Sigmoid colon (tissue), 4 donors: ENCODE results near the gene WNT9A.

ENCODE experiments used
- POLR2A ChIP-seq, 2 donors: fragments of 450-650 bp; IDR thresholded peaks; one replicate each; pipeline ENCODE4 v1.6.1; 2016; ENCODE audit warnings: antibody characterized with exemption in 2 of 2, mild to moderate bottlenecking in 2 of 2, moderate library complexity in 2 of 2
- POLR2AphosphoS5 ChIP-seq, 4 donors: sonication (generic); formaldehyde crosslinking; IDR thresholded peaks; one replicate each; pipeline ENCODE4 v1.6.1; 2017; ENCODE audit warnings: antibody characterized with exemption in 4 of 4
- TF ChIP-seq, protein P1 (sequence below), 4 experiments: fragments of 450-650 bp in 3 of 4; fragments of 200-600 bp in 1 of 4; IDR thresholded peaks; one replicate each; pipeline ENCODE4 v1.5.1; 2016 to 2019; ENCODE audit warnings: antibody characterized with exemption in 4 of 4, mild to moderate bottlenecking in 3 of 4, moderate library complexity in 2 of 4

DNA sequence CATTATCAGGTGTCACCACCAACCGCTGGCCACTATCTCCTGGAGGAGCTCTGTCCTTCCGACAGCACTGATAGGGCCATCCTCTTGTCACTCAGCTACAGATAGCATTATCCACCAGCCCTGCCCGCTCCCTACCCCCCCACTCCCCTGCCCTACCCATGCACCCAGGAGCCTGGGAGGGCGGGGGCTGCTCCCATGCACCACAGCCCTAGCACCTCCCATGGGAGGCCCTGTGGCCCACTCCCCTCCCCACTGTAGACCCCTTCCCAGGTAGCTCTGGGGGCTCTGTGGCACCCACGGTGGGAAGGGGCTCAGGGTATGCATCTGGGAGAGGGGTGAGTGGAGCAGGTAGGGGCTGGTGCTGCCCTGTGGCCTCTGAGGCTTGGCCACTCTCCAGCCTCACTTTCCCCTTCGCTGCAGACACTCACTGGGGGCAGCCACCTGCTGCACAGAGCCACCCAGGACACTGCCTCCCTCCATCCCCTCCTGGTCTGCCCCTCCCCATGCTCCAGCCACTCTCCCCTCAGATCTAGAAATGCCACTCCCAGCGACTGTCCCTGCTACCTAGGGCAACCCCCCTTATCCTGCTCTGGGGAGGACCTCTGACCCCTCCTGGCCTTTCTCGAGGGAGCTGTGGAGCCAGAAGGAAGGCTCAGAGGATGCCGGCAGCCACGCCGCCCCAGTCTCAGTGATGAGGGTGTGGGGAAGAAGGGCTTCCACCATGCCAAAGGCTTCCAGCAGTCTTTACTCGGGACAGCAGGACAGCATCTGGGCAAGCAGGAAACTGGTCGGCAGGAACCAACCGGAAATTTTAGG is 58.5 kb downstream of the WNT9A start:
- TF ChIP-seq POLR2A (IDR thresholded peaks at IDR 0.05) (no peak), POLR2AphosphoS5 (IDR thresholded peaks at IDR 0.05) (no peak)
- TF ChIP-seq, protein P1, sequence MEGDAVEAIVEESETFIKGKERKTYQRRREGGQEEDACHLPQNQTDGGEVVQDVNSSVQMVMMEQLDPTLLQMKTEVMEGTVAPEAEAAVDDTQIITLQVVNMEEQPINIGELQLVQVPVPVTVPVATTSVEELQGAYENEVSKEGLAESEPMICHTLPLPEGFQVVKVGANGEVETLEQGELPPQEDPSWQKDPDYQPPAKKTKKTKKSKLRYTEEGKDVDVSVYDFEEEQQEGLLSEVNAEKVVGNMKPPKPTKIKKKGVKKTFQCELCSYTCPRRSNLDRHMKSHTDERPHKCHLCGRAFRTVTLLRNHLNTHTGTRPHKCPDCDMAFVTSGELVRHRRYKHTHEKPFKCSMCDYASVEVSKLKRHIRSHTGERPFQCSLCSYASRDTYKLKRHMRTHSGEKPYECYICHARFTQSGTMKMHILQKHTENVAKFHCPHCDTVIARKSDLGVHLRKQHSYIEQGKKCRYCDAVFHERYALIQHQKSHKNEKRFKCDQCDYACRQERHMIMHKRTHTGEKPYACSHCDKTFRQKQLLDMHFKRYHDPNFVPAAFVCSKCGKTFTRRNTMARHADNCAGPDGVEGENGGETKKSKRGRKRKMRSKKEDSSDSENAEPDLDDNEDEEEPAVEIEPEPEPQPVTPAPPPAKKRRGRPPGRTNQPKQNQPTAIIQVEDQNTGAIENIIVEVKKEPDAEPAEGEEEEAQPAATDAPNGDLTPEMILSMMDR (IDR thresholded peaks at IDR 0.05): no peak
